Activated T-cell treated with anti-CD3 and anti-CD28 coated beads, Interleukin-2, amount 50 U/mL, for 72 hours (primary cell): ENCODE measurements around the gene TCERG1L. TPM values are rescaled to one million over a fixed set of nuclear protein-coding genes. Genes with fewer than 3 reads are reported as not detected.

Experiments
- ATAC-seq, 2 donors: fragments of 150-1000 bp; cut with Tn5 transposase; replicated peaks in 1 of 2; 2 replicates each; pipeline ENCODE4 v1.10.0; 2021; ENCODE audit warnings: moderate library complexity in 2 of 2, mild to moderate bottlenecking in 1 of 2
- DNase-seq, 2 donors: peaks; one replicate each; pipeline ENCODE4 v3.0.0; 2021 to 2022; ENCODE audit warnings: mixed read lengths in 1 of 2
- H3K27ac Mint-ChIP-seq: one replicate; pipeline ENCODE4 v1.8.0; 2022; ENCODE audit warnings: mild to moderate bottlenecking, moderate library complexity, mixed read lengths
- H3K27me3 Mint-ChIP-seq: one replicate; pipeline ENCODE4 v1.8.0; 2022; ENCODE audit warnings: low read depth, mixed read lengths
- H3K36me3 Mint-ChIP-seq, 2 donors: one replicate each; pipeline ENCODE4 v1.8.0; 2022; ENCODE audit warnings: mixed read lengths in 2 of 2, mild to moderate bottlenecking in 1 of 2; ENCODE audit not compliant: insufficient read depth in 2 of 2
- H3K4me1 Mint-ChIP-seq: one replicate; pipeline ENCODE4 v1.8.0; 2022; ENCODE audit warnings: low read depth, mixed read lengths
- H3K4me3 Mint-ChIP-seq, 2 donors: one replicate each; pipeline ENCODE4 v1.8.0; 2022; ENCODE audit warnings: mild to moderate bottlenecking in 2 of 2, mixed read lengths in 2 of 2, moderate library complexity in 2 of 2
- H3K9me3 Mint-ChIP-seq, 2 donors: one replicate each; pipeline ENCODE4 v1.8.0; 2022; ENCODE audit warnings: mixed read lengths in 2 of 2
- total RNA-seq, 2 donors: library from RNA; stranded (reverse); gene quantifications; one replicate each; pipeline ENCODE4 v1.2.3, GENCODE V29; 2022

Gene TCERG1L
- total RNA-seq, 2 donors from 2014 or later: 0.09 TPM; not detected in 1

DNA sequence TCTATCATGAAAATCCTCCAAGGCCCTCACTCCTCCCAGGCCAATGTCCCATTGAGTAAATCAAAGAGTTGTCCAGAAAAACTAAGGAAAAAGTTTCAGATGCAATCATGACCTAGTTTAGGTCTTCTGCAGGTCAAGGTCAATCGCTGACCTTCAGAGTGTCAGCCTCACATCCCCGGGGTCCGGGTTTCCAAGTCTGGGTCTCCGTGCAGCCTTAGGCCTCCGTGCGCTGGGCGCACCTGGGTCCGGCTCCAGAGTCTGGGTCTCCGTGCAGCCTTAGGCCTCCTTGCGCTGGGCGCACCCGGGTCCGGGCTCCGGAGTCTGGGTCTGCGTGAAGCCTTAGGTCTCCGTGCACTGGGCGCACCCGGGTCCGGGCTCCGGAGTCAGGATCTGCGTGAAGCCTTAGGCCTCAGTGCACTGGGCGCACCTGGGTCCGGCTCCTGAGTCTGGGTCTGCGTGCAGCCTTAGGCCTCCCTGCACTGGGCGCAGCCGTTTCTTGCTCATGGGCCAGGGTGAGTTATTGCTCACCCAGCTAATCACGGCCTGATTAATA lies 236.2 kb downstream of the TCERG1L start:
- no peak overlapping the region for H3K4me3 Mint-ChIP-seq
- H3K4me1 Mint-ChIP-seq: peaks cover 5% of the 10 kb centered on the region
- no peaks in the 10 kb centered on the region for H3K36me3 Mint-ChIP-seq
- ATAC-seq (no peak), DNase-seq (no peak)
- no peaks in the 10 kb centered on the region for H3K27me3 Mint-ChIP-seq
- no peak overlapping the region for H3K27ac Mint-ChIP-seq
- H3K9me3 Mint-ChIP-seq: no peaks in the 10 kb centered on the region

GRCh38 chr10:131074682-131075081 lies 236.8 kb downstream of the TCERG1L start:
- H3K27ac Mint-ChIP-seq: no peak overlapping the region
- no peak for DNase-seq
- no peaks in the 10 kb centered on the region for H3K9me3 Mint-ChIP-seq
- no peak overlapping the region for H3K4me3 Mint-ChIP-seq
- no peaks in the 10 kb centered on the region for H3K36me3 Mint-ChIP-seq
- H3K4me1 Mint-ChIP-seq: peaks cover 5% of the 10 kb centered on the region
- no peak for ATAC-seq
- H3K27me3 Mint-ChIP-seq: no peaks in the 10 kb centered on the region

DNA sequence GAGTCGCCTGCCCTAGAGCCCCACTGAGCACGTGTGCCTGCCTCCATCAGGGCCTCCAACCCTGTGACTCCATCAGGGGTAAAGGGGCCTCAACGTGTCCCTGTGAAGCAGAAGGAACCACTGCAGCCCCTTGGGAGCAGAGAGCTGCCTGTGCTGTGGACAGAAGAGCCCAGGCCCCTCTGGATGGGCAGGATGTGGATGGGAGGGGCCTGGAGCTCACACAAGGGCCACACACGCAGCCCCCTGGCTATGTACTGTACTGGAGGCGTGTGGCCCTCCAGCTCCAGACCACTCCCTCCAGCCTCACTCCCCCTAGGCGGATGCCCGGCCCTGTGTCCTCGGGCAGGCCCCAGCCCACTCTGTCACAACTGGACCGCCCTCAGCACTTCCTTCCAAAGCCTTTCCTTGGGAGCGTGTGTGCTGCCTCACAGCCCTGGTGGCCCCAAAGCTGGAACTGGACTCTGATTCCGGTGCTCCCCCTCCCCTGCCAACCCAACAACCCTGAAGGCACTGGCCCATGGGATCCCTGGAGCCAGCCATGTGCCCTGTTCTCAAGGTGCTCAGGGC lies 238.0 kb downstream of the TCERG1L start:
- H3K27ac Mint-ChIP-seq: no peak overlapping the region
- H3K4me3 Mint-ChIP-seq: no peak overlapping the region
- no peaks in the 10 kb centered on the region for H3K27me3 Mint-ChIP-seq
- DNase-seq (no peak), ATAC-seq (no peak)
- H3K36me3 Mint-ChIP-seq: no peaks in the 10 kb centered on the region
- H3K4me1 Mint-ChIP-seq: peaks cover 4% of the 10 kb centered on the region
- H3K9me3 Mint-ChIP-seq: no peaks in the 10 kb centered on the region

DNA sequence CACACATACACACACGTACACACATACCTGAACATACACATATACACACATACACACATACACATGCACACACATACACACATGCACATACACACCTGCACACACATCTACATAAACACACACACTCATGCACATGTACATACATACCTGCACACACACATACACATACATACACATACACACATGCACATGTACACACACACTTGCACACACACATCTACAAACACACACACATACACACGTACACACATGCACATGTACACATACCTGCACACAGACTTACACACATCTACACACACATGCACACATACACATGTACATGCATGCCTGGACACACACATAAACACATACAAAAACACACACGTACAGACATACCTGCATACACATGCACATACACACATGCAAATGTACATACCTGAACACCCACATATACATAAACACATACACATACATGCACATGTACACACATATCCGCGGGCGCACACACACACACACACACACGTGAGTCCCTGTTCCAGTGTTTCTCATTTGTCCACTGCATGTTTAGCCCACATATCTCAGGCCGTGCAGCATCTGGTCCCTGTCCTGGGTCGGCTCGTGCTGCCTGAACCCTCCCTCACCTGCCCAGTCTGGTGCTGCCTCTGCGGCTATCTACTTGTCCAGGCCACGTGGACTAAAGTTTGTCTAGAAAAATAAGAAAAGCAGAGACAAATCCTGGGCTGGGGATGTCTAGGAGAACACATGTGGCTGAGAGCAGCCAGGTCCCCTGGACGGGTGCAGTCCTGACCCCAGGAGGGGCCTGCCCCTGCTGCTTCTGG lies 238.7 kb downstream of the TCERG1L start:
- no peaks in the 10 kb centered on the region for H3K4me1 Mint-ChIP-seq

GRCh38 chr10:131071721-131072120 lies 239.8 kb downstream of the TCERG1L start:
- DNase-seq: no peak
- Mint-ChIP-seq H3K9me3 (no peaks in the 10 kb centered on the region), H3K36me3 (no peaks in the 10 kb centered on the region), H3K4me3 (no peak overlapping the region), H3K4me1 (no peaks in the 10 kb centered on the region), H3K27me3 (no peaks in the 10 kb centered on the region), H3K27ac (no peak overlapping the region)
- no peak for ATAC-seq

More for the DNA sequence above, 238.7 kb downstream of the TCERG1L start:
- no peak for ATAC-seq
- Mint-ChIP-seq H3K36me3 (no peaks in the 10 kb centered on the region), H3K27me3 (no peaks in the 10 kb centered on the region), H3K27ac (no peak overlapping the region), H3K9me3 (no peaks in the 10 kb centered on the region), H3K4me3 (no peak overlapping the region)
- no peak for DNase-seq

- no peak for ATAC-seq
- Mint-ChIP-seq H3K36me3 (no peaks in the 10 kb centered on the region), H3K9me3 (no peaks in the 10 kb centered on the region), H3K4me1 (no peaks in the 10 kb centered on the region), H3K27me3 (no peaks in the 10 kb centered on the region), H3K4me3 (no peak overlapping the region), H3K27ac (no peak overlapping the region)
- DNase-seq: no peak
These were observed 240.7 kb downstream of the TCERG1L start for GRCh38 chr10:131070856-131071255.

- DNase-seq (no peak), ATAC-seq (no peak)
- H3K36me3 Mint-ChIP-seq: no peaks in the 10 kb centered on the region
- H3K9me3 Mint-ChIP-seq: no peaks in the 10 kb centered on the region
- no peaks in the 10 kb centered on the region for H3K4me1 Mint-ChIP-seq
- H3K4me3 Mint-ChIP-seq: no peak overlapping the region
- H3K27me3 Mint-ChIP-seq: no peaks in the 10 kb centered on the region
- no peak overlapping the region for H3K27ac Mint-ChIP-seq
These were observed 242.8 kb downstream of the TCERG1L start for GRCh38 chr10:131068760-131069159.

DNA sequence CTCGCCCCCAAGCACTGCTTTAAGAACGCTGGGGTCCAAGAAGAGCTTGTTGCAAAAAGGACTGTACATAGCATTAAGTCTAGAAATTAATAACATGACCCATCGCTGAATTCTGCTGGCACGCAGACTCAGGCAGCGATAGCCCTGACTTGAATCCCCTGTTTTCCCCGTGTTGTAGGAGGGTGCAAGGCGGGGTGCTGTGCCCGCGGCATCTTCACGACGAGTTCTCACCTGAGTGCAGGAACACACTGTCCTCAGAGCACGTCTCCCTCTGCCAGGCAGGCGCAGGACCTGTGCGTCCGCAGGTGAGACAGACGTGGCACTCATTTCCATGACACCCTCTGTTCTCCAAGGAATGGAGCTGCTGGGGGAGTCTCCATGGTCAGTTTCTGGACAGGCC lies 243.2 kb downstream of the TCERG1L start:
- H3K27me3 Mint-ChIP-seq: no peaks in the 10 kb centered on the region
- no peaks in the 10 kb centered on the region for H3K4me1 Mint-ChIP-seq
- H3K36me3 Mint-ChIP-seq: no peaks in the 10 kb centered on the region
- H3K9me3 Mint-ChIP-seq: no peaks in the 10 kb centered on the region
- no peak overlapping the region for H3K27ac Mint-ChIP-seq
- no peak overlapping the region for H3K4me3 Mint-ChIP-seq
- ATAC-seq: no peak
- DNase-seq: no peak

GRCh38 chr10:131067690-131068089 lies 243.8 kb downstream of the TCERG1L start:
- Mint-ChIP-seq H3K4me3 (no peak overlapping the region), H3K27ac (no peak overlapping the region), H3K4me1 (no peaks in the 10 kb centered on the region), H3K9me3 (no peaks in the 10 kb centered on the region), H3K27me3 (no peaks in the 10 kb centered on the region), H3K36me3 (no peaks in the 10 kb centered on the region)
- ATAC-seq: no peak
- no peak for DNase-seq

- Mint-ChIP-seq H3K9me3 (no peaks in the 10 kb centered on the region), H3K27me3 (no peaks in the 10 kb centered on the region), H3K27ac (no peak overlapping the region), H3K36me3 (no peaks in the 10 kb centered on the region), H3K4me1 (no peaks in the 10 kb centered on the region), H3K4me3 (no peak overlapping the region)
- DNase-seq (no peak), ATAC-seq (no peak)
These were observed 245.7 kb downstream of the TCERG1L start for GRCh38 chr10:131065673-131066305.

- no peak overlapping the region for H3K4me3 Mint-ChIP-seq
- H3K27me3 Mint-ChIP-seq: no peaks in the 10 kb centered on the region
- DNase-seq (no peak), ATAC-seq (no peak)
- no peaks in the 10 kb centered on the region for H3K9me3 Mint-ChIP-seq
- no peak overlapping the region for H3K27ac Mint-ChIP-seq
- no peaks in the 10 kb centered on the region for H3K36me3 Mint-ChIP-seq
- no peaks in the 10 kb centered on the region for H3K4me1 Mint-ChIP-seq
These were observed 248.2 kb downstream of the TCERG1L start for GRCh38 chr10:131063311-131063710.

DNA sequence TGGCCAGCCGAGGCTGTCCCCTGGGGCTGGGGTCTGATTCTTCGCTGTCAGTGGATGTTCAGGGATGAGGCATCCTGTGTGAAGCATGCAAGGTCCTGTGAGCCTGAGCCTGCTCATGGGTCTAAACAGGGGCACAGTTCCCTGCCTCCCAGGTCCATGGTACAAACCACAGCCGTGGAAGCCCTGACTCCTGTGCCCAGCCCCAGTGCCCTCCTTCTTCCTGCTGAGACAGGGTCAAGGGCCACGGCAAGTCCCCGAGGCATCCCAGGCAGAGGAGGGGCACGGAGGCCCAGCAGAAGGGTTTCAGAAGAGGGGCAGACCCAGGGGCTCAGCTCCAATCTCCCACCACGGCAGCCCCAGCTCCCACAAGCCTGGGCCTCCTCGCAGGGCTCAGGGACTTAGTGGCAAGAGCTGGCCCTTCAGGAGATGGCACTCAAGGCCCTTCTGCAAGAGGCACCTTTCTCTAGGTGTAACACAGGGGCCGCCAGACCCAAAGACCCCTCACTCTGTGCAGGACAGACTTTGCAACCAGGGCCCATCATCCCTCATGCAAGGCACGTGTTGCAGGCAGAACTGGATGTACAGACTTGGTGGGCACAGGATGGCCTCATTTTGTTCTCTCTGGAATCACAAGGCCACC lies 248.8 kb downstream of the TCERG1L start:
- Mint-ChIP-seq H3K4me1 (no peaks in the 10 kb centered on the region), H3K27ac (no peak overlapping the region), H3K9me3 (peaks cover 0 to 3% of the 10 kb centered on the region in 2 donors), H3K36me3 (no peaks in the 10 kb centered on the region), H3K4me3 (no peak overlapping the region), H3K27me3 (no peaks in the 10 kb centered on the region)
- DNase-seq (no peak), ATAC-seq (no peak)

DNA sequence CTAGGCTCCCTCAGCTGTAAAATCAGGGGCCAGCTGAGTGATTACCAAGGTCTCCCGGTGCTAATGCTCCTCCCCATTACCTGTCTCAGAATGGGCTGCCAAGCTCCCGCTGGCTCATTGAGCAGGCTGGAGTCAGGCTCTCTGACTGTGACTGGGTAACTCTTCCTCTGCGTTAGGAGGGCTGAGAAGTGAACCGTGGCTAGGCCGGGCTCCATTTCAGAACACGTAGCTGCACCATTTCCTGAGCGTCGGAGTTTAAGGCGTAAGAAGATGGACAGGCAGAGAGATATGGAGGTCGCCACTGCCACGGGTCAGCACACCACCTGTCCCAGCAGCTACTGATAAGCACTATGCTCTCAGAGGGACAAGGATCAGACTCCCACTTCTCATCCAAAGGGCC lies 250.3 kb downstream of the TCERG1L start:
- Mint-ChIP-seq H3K4me3 (no peak overlapping the region), H3K9me3 (peaks cover 0 to 3% of the 10 kb centered on the region in 2 donors), H3K27me3 (no peaks in the 10 kb centered on the region), H3K4me1 (no peaks in the 10 kb centered on the region), H3K36me3 (no peaks in the 10 kb centered on the region), H3K27ac (no peak overlapping the region)
- DNase-seq: no peak
- ATAC-seq: no peak
